Liver (tissue), 9 donors: ENCODE measurements around the gene RASD2. TPM values are rescaled to one million over a fixed set of nuclear protein-coding genes. Genes with fewer than 3 reads are reported as not detected.

ENCODE experiments used
- DNase-seq: peaks from one replicate; pipeline ENCODE4 v3.0.0-alpha.2; 2017; ENCODE audit warnings: low spot score
- H3K27ac ChIP-seq, 2 donors: one replicate each; pipeline ENCODE4 v1.7.0; 2013; ENCODE audit warnings: inconsistent platforms in 2 of 2, low read length in 2 of 2, control low read depth in 1 of 2, low read depth in 1 of 2, mild to moderate bottlenecking in 1 of 2
- H3K27me3 ChIP-seq, 4 donors: one replicate each; pipeline versions ENCODE4 v1.6.1 to v1.7.0; 2013; ENCODE audit warnings: low read length in 3 of 4, inconsistent platforms in 1 of 4, mild to moderate bottlenecking in 1 of 4, moderate library complexity in 1 of 4; ENCODE audit not compliant: control insufficient read depth in 4 of 4, insufficient read depth in 4 of 4
- H3K36me3 ChIP-seq, 4 donors: one replicate each; pipeline versions ENCODE4 v1.6.1 to v1.7.0; 2013; ENCODE audit warnings: low read length in 3 of 4, mild to moderate bottlenecking in 3 of 4, low read depth in 1 of 4, moderate library complexity in 1 of 4; ENCODE audit not compliant: control insufficient read depth in 4 of 4, insufficient read depth in 3 of 4
- H3K4me1 ChIP-seq, 4 donors: one replicate each; pipeline versions ENCODE4 v1.6.1 to v1.7.0; 2013; ENCODE audit warnings: low read length in 3 of 4, mild to moderate bottlenecking in 3 of 4, moderate library complexity in 1 of 4; ENCODE audit not compliant: control insufficient read depth in 4 of 4, insufficient read depth in 4 of 4
- H3K4me3 ChIP-seq, 3 donors: one replicate each; pipeline versions ENCODE4 v1.6.1 to v1.7.0; 2013; ENCODE audit warnings: low read length in 3 of 3, control low read depth in 1 of 3, low read depth in 1 of 3, mild to moderate bottlenecking in 1 of 3
- H3K9ac ChIP-seq, 2 donors: one replicate each; pipeline ENCODE4 v1.7.0; 2013; ENCODE audit warnings: low read length in 2 of 2, mild to moderate bottlenecking in 2 of 2, moderate library complexity in 2 of 2, control low read depth in 1 of 2, low read depth in 1 of 2
- H3K9me3 ChIP-seq, 4 donors: one replicate each; pipeline versions ENCODE4 v1.6.1 to v1.7.0; 2013; ENCODE audit warnings: low read length in 3 of 4; ENCODE audit not compliant: control insufficient read depth in 4 of 4
- EGR1 ChIP-seq, 2 donors: IDR thresholded peaks; 2 replicates each; pipeline ENCODE4 v1.6.1; 2016 to 2018; ENCODE audit warnings: antibody characterized with exemption in 2 of 2, low read depth in 2 of 2
- FOXA1 ChIP-seq: IDR thresholded peaks from 2 replicates; pipeline ENCODE4 v1.6.1; 2016; ENCODE audit warnings: antibody characterized with exemption
- FOXA2 ChIP-seq: IDR thresholded peaks from 2 replicates; pipeline ENCODE4 v1.6.1; 2016; ENCODE audit warnings: antibody characterized with exemption
- GABPA ChIP-seq, 2 donors: IDR thresholded peaks in 1 of 2; conservative IDR thresholded peaks in 1 of 2; 2 replicates each; pipeline ENCODE4 v1.6.1; 2016; ENCODE audit warnings: antibody characterized with exemption in 2 of 2, mild to moderate bottlenecking in 1 of 2, moderate library complexity in 1 of 2
- HNF4A ChIP-seq, 2 donors: conservative IDR thresholded peaks; 2 replicates each; pipeline ENCODE4 v1.6.1; 2016; ENCODE audit warnings: antibody characterized with exemption in 2 of 2, mild to moderate bottlenecking in 2 of 2
- HNF4G ChIP-seq: IDR thresholded peaks from 2 replicates; pipeline ENCODE4 v1.6.1; 2016; ENCODE audit warnings: antibody characterized with exemption
- JUND ChIP-seq, 2 donors: IDR thresholded peaks; 2 replicates each; pipeline ENCODE4 v1.6.1; 2016; ENCODE audit warnings: antibody characterized with exemption in 2 of 2
- NR2F2 ChIP-seq: IDR thresholded peaks from 2 replicates; pipeline ENCODE4 v1.6.1; 2016; ENCODE audit warnings: antibody characterized with exemption
- RAD21 ChIP-seq, 2 donors: IDR thresholded peaks; 2 replicates each; pipeline ENCODE4 v1.6.1; 2016; ENCODE audit warnings: antibody characterized with exemption in 2 of 2, mild to moderate bottlenecking in 2 of 2
- RXRA ChIP-seq, 2 donors: IDR thresholded peaks; 2 replicates each; pipeline ENCODE4 v1.6.1; 2017 to 2018; ENCODE audit warnings: antibody characterized with exemption in 2 of 2, mild to moderate bottlenecking in 1 of 2
- SP1 ChIP-seq: IDR thresholded peaks from 2 replicates; pipeline ENCODE4 v1.6.1; 2018; ENCODE audit warnings: antibody characterized with exemption, mild to moderate bottlenecking
- TAF1 ChIP-seq: conservative IDR thresholded peaks from 2 replicates; pipeline ENCODE4 v1.6.1; 2016; ENCODE audit warnings: antibody characterized with exemption, mild to moderate bottlenecking
- YY1 ChIP-seq: IDR thresholded peaks from 2 replicates; pipeline ENCODE4 v1.6.1; 2016; ENCODE audit warnings: antibody characterized with exemption, mild to moderate bottlenecking
- WGBS: extraction: QIAGEN DNeasy Blood & Tissue Kit; methylation state at CpG from one replicate; pipeline ENCODE4 v1.1.7; 2013; 5-methylcytosine and 5-hydroxymethylcytosine counted together
- polyA plus RNA-seq, 2 donors: library from polyadenylated mRNA; stranded (reverse) in 1 of 2; unstranded in 1 of 2; fragments of 200-250 nt in 1 of 2; fragments of >200 nt in 1 of 2; fragmentation: Nextera tagmentation in 1 of 2; extraction: Ambion mirVana in 1 of 2; gene quantifications; one replicate each; pipeline versions ENCODE4 v1.2.1 to v1.2.3, GENCODE V29; 2013 to 2015
- total RNA-seq, 2 donors: library from RNA; depleted of rRNA; stranded (reverse); fragments of >200 nt; gene quantifications; one replicate each; pipeline ENCODE4 v1.2.3, GENCODE V29; 2014
- TF ChIP-seq, protein P1 (sequence below): IDR thresholded peaks from 2 replicates; pipeline ENCODE4 v1.6.1; 2016; ENCODE audit warnings: antibody characterized with exemption
- TF ChIP-seq, protein P2 (sequence below): IDR thresholded peaks from 2 replicates; pipeline ENCODE4 v1.6.1; 2016; ENCODE audit warnings: antibody characterized with exemption
- TF ChIP-seq, protein P3 (sequence below): fragments of 150-350 bp; IDR thresholded peaks from 2 replicates; pipeline ENCODE4 v1.5.1; 2017; ENCODE audit warnings: improper control_type of control experiment, low read depth, low read length; ENCODE audit not compliant: missing input control
- TF ChIP-seq, protein P4 (sequence below): IDR thresholded peaks from 2 replicates; pipeline ENCODE4 v1.6.1; 2016; ENCODE audit warnings: antibody characterized with exemption
- TF ChIP-seq, protein P5 (sequence below): IDR thresholded peaks from 2 replicates; pipeline ENCODE4 v1.6.1; 2016; ENCODE audit warnings: antibody characterized with exemption, mild to moderate bottlenecking
- donor health status: healthy.
- donor health status: healthy.
- donor health status: healthy.
- donor health status: healthy.
- donor health status: healthy.

RASD2 gene
- total and polyA plus RNA-seq, 4 donors = under 0.01 to 0.05 TPM; not detected in 2

DNA sequence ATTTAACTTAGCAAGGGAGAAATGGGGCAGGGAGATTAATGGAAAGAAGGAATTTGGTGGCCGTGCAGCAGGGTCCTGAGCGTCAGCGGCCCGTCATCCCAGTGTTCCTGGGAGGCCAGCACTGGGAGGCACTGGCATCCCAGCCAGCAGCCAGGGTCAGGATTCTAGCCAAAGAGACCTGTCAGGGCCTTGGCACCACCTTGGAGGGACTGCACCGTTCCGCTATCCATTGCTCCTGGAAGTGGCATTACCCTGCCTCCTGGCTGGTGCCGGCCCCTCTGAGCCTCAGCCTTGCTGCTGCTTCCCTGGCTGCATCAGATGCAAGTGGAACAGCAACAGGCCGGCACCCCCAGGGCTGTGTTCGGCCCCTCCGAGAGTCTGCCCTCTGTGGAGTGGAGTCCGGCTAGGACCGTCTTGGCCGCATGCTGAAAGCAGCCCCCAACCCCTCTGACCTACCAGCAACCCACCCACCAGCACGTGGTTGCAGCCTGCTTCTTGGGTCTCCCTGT lies 30.1 kb downstream of the RASD2 start (continued):
- no peak for TF ChIP-seq GABPA (IDR thresholded peaks at IDR 0.05 in 1 of 2, conservative IDR thresholded peaks at IDR 0.05 in 1 of 2)

DNA sequence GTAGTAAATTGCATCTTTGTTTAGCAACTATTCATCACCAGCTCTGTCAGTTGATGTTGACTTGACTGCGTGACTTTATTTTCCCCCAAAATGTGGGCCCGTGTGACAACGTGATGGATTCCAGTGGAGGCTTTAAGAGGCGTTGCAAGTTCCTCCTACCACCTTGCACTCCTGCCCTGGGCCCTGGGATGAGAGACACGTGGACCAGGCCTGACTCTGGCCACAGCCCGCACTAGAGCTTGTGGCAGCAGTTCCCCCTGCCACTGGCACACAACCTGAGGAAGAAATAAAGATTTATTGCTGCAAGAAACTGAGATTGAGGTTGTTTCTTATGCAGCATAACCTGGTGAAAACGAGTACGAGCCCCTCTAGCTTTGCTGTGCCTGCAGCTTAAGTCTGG lies 31.9 kb downstream of the RASD2 start:
- Histone ChIP-seq H3K27ac (no peak overlapping the region), H3K36me3 (no peaks in the 10 kb centered on the region), H3K27me3 (no peaks in the 10 kb centered on the region), H3K9me3 (no peaks in the 10 kb centered on the region), H3K4me1 (no peaks in the 10 kb centered on the region), H3K9ac (no peak overlapping the region), H3K4me3 (no peak overlapping the region)
- no peak for DNase-seq
- no peak for TF ChIP-seq JUND (IDR thresholded peaks at IDR 0.05)
- TF ChIP-seq, protein P1, sequence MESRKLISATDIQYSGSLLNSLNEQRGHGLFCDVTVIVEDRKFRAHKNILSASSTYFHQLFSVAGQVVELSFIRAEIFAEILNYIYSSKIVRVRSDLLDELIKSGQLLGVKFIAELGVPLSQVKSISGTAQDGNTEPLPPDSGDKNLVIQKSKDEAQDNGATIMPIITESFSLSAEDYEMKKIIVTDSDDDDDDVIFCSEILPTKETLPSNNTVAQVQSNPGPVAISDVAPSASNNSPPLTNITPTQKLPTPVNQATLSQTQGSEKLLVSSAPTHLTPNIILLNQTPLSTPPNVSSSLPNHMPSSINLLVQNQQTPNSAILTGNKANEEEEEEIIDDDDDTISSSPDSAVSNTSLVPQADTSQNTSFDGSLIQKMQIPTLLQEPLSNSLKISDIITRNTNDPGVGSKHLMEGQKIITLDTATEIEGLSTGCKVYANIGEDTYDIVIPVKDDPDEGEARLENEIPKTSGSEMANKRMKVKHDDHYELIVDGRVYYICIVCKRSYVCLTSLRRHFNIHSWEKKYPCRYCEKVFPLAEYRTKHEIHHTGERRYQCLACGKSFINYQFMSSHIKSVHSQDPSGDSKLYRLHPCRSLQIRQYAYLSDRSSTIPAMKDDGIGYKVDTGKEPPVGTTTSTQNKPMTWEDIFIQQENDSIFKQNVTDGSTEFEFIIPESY = no peak
- no peak for TF ChIP-seq EGR1 (IDR thresholded peaks at IDR 0.05; ENCODE audit: low read depth in 2 of 2)
- TF ChIP-seq GABPA (IDR thresholded peaks at IDR 0.05 in 1 of 2, conservative IDR thresholded peaks at IDR 0.05 in 1 of 2) = no peak
- no peak for TF ChIP-seq SP1
- TF ChIP-seq HNF4A (conservative IDR thresholded peaks at IDR 0.05) = no peak
- 79% methylated on average over 8 of the region's 8 CpGs for WGBS

DNA sequence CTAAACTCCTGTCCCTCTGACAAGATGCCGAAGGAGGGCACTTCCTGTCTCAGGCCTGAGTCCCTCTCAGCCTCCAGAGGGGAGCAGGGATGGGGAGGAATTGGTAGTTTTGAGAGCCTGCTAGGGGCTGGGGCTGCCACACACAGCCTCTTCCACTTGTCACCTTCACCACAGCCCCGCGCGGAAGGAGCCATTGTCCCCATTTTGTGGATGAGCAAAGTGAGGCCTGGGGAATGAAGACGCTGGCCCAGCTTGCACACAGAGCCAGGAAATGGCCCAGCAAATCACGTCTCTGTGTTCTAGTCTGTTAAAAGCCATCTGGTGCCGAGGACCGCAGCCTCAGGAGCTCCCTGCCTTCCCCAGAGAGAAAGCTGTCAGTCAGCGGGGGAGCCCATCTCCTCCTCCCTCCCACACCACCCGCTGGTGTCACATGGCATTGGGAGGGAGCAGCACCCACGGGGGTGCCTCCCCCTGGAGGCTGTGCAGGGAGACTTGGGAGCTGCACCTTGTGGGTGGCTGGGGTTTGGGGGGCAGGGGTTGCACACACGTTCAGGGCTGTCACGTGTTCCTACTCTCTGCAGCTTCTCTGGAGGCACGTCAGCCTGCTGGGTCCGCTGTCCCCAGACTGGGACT lies 34.6 kb downstream of the RASD2 start:
- no peak overlapping the region for H3K27ac ChIP-seq
- H3K36me3 ChIP-seq = no peaks in the 10 kb centered on the region
- DNase-seq = no peak
- no peaks in the 10 kb centered on the region for H3K9me3 ChIP-seq
- TF ChIP-seq, protein P2, sequence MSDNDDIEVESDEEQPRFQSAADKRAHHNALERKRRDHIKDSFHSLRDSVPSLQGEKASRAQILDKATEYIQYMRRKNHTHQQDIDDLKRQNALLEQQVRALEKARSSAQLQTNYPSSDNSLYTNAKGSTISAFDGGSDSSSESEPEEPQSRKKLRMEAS = no peak
- no peak for TF ChIP-seq JUND (IDR thresholded peaks at IDR 0.05)
- TF ChIP-seq RAD21 (IDR thresholded peaks at IDR 0.05) = no peak
- TF ChIP-seq, protein P3, sequence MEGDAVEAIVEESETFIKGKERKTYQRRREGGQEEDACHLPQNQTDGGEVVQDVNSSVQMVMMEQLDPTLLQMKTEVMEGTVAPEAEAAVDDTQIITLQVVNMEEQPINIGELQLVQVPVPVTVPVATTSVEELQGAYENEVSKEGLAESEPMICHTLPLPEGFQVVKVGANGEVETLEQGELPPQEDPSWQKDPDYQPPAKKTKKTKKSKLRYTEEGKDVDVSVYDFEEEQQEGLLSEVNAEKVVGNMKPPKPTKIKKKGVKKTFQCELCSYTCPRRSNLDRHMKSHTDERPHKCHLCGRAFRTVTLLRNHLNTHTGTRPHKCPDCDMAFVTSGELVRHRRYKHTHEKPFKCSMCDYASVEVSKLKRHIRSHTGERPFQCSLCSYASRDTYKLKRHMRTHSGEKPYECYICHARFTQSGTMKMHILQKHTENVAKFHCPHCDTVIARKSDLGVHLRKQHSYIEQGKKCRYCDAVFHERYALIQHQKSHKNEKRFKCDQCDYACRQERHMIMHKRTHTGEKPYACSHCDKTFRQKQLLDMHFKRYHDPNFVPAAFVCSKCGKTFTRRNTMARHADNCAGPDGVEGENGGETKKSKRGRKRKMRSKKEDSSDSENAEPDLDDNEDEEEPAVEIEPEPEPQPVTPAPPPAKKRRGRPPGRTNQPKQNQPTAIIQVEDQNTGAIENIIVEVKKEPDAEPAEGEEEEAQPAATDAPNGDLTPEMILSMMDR = no peak
- TF ChIP-seq, protein P1 = no peak
- TF ChIP-seq, protein P4, sequence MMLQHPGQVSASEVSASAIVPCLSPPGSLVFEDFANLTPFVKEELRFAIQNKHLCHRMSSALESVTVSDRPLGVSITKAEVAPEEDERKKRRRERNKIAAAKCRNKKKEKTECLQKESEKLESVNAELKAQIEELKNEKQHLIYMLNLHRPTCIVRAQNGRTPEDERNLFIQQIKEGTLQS = no peak
- no peak for TF ChIP-seq YY1
- no peak for TF ChIP-seq EGR1 (IDR thresholded peaks at IDR 0.05; ENCODE audit: low read depth in 2 of 2)
- TF ChIP-seq HNF4G = no peak
- TF ChIP-seq FOXA2 = no peak
- TF ChIP-seq TAF1 = no peak
- no peak for TF ChIP-seq HNF4A (conservative IDR thresholded peaks at IDR 0.05)
- no peak for TF ChIP-seq RXRA (IDR thresholded peaks at IDR 0.05)
- no peak for TF ChIP-seq FOXA1
- no peak for TF ChIP-seq NR2F2
- TF ChIP-seq, protein P5, sequence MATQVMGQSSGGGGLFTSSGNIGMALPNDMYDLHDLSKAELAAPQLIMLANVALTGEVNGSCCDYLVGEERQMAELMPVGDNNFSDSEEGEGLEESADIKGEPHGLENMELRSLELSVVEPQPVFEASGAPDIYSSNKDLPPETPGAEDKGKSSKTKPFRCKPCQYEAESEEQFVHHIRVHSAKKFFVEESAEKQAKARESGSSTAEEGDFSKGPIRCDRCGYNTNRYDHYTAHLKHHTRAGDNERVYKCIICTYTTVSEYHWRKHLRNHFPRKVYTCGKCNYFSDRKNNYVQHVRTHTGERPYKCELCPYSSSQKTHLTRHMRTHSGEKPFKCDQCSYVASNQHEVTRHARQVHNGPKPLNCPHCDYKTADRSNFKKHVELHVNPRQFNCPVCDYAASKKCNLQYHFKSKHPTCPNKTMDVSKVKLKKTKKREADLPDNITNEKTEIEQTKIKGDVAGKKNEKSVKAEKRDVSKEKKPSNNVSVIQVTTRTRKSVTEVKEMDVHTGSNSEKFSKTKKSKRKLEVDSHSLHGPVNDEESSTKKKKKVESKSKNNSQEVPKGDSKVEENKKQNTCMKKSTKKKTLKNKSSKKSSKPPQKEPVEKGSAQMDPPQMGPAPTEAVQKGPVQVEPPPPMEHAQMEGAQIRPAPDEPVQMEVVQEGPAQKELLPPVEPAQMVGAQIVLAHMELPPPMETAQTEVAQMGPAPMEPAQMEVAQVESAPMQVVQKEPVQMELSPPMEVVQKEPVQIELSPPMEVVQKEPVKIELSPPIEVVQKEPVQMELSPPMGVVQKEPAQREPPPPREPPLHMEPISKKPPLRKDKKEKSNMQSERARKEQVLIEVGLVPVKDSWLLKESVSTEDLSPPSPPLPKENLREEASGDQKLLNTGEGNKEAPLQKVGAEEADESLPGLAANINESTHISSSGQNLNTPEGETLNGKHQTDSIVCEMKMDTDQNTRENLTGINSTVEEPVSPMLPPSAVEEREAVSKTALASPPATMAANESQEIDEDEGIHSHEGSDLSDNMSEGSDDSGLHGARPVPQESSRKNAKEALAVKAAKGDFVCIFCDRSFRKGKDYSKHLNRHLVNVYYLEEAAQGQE = no peak
- TF ChIP-seq SP1 = no peak
- TF ChIP-seq GABPA (IDR thresholded peaks at IDR 0.05 in 1 of 2, conservative IDR thresholded peaks at IDR 0.05 in 1 of 2) = no peak
- WGBS = 53% methylated on average over 15 of the region's 15 CpGs
- H3K27me3 ChIP-seq = no peaks in the 10 kb centered on the region
- no peaks in the 10 kb centered on the region for H3K4me1 ChIP-seq
- no peak overlapping the region for H3K9ac ChIP-seq
- H3K4me3 ChIP-seq = no peak overlapping the region
